OCI-LY3 (cell line): ENCODE data around the gene SPAG9.

Experiments
- CTCF ChIP-seq: fragments of 200-600, 300-600 bp; sonication (generic); IDR thresholded peaks from 2 replicates; pipeline ENCODE4 v1.5.1; 2014; ENCODE audit warnings: antibody characterized with exemption, low read length, low read depth
- EZH2phosphoT487 ChIP-seq: fragments of 200-600 bp; shearing (Covaris generic); IDR thresholded peaks from 2 replicates; pipeline ENCODE4 v1.6.1; 2018; ENCODE audit warnings: antibody characterized with exemption, mixed run types, low read depth

- no peak for TF ChIP-seq CTCF
- TF ChIP-seq EZH2phosphoT487, result no peak
Measured at GRCh38 chr17:51124640-51125503, 4.2 kb upstream of the SPAG9 start.
